H1 (cell line): ENCODE data around the gene SOX10. TPM values are rescaled to one million over a fixed set of nuclear protein-coding genes. Genes with fewer than 3 reads are reported as not detected.

Experiments used
- CTCF ChIA-PET: fragments of 300-600 bp; sonication (Branson Sonifier 250); formaldehyde crosslinking; loops from one replicate; lab custom pipeline; 2021; ENCODE audit not compliant: partially characterized antibody; lab: Charles Lee
- POLR2A ChIA-PET: fragments of 300-600 bp; sonication (Branson Sonifier 250); formaldehyde crosslinking; loops from one replicate; lab custom pipeline; 2021; ENCODE audit warnings: inconsistent platforms; ENCODE audit not compliant: partially characterized antibody; lab: Charles Lee
- DNase-seq, 2 experiments: peaks; one replicate each; pipeline versions ENCODE4 v3.0.0 to v3.0.0-alpha.2; 2010 to 2022; ENCODE audit warnings: low spot score in 2 of 2, low read depth in 1 of 2, mixed read lengths in 1 of 2
- FAIRE-seq: peaks from 2 replicates; lab custom pipeline; 2011; peaks lifted over from hg19 to GRCh38; lab: Jason Lieb, UNC
- H2AFZ ChIP-seq: 2 replicates; pipeline ENCODE4 v1.8.1; 2012; ENCODE audit warnings: low read length, inconsistent platforms
- H2AK5ac ChIP-seq: 2 replicates; pipeline ENCODE4 v1.6.1; 2013; ENCODE audit warnings: low read depth, low read length
- H2BK120ac ChIP-seq: replicated peaks from 2 replicates; pipeline ENCODE3; 2013; ENCODE audit warnings: low read depth, low read length, inconsistent platforms
- H2BK12ac ChIP-seq: 2 replicates; pipeline ENCODE4 v1.6.1; 2013; ENCODE audit warnings: low read depth, low read length
- H2BK15ac ChIP-seq: 2 replicates; pipeline ENCODE4 v1.6.1; 2013; ENCODE audit warnings: low read length
- H2BK20ac ChIP-seq: 2 replicates; pipeline ENCODE4 v1.6.1; 2013; ENCODE audit warnings: low read length
- H2BK5ac ChIP-seq: 2 replicates; pipeline ENCODE4 v1.6.1; 2013; ENCODE audit warnings: low read depth, low read length
- H3K14ac ChIP-seq: 2 replicates; pipeline ENCODE4 v1.6.1; 2013; ENCODE audit warnings: inconsistent platforms; ENCODE audit not compliant: insufficient read length
- H3K18ac ChIP-seq: 2 replicates; pipeline ENCODE4 v1.6.1; 2013; ENCODE audit warnings: low read length; ENCODE audit errors: extremely low read depth
- H3K23ac ChIP-seq: 2 replicates; pipeline ENCODE4 v1.6.1; 2013; ENCODE audit warnings: inconsistent platforms; ENCODE audit not compliant: insufficient read length
- H3K23me2 ChIP-seq: 2 replicates; pipeline ENCODE4 v1.6.1; 2013; ENCODE audit warnings: low read depth, low read length
- H3K27ac ChIP-seq: 2 replicates; pipeline ENCODE4 v1.6.1; 2011; ENCODE audit warnings: low read depth, low read length, inconsistent platforms
- H3K27me3 ChIP-seq, 4 experiments: replicated peaks in 1 of 4; 1 replicate in 1 of 4; 2 replicates in 3 of 4; pipeline versions ENCODE4 v1.6.1 to v1.8.1; 2011 to 2013; ENCODE audit warnings: low read length in 3 of 4, mild to moderate bottlenecking in 3 of 4, inconsistent platforms in 2 of 4, mixed read lengths in 2 of 4, moderate library complexity in 1 of 4; ENCODE audit not compliant: control insufficient read depth in 3 of 4, insufficient read depth in 3 of 4; ENCODE audit errors: extremely low read depth in 1 of 4
- H3K36me3 ChIP-seq, 4 experiments: 2 replicates each; pipeline versions ENCODE4 v1.6.1 to v1.8.1; 2011 to 2013; ENCODE audit warnings: mild to moderate bottlenecking in 4 of 4, low read length in 3 of 4, moderate library complexity in 2 of 4, control low read depth in 1 of 4, inconsistent platforms in 1 of 4; ENCODE audit not compliant: insufficient read depth in 4 of 4, control insufficient read depth in 2 of 4
- H3K4ac ChIP-seq: replicated peaks from 2 replicates; pipeline ENCODE3; 2013; ENCODE audit warnings: low read length, low read depth, mixed read lengths, inconsistent platforms; ENCODE audit not compliant: insufficient read length
- H3K4me1 ChIP-seq, 4 experiments: replicated peaks in 1 of 4; 1 replicate in 1 of 4; 2 replicates in 3 of 4; pipeline versions ENCODE4 v1.6.1 to v1.8.1; 2011 to 2013; ENCODE audit warnings: low read length in 3 of 4, inconsistent platforms in 2 of 4, mixed read lengths in 1 of 4; ENCODE audit not compliant: insufficient read depth in 4 of 4, control insufficient read depth in 3 of 4
- H3K4me2 ChIP-seq, 2 experiments: 2 replicates each; pipeline versions ENCODE4 v1.6.1 to v1.8.1; 2011 to 2013; ENCODE audit warnings: low read depth in 2 of 2, low read length in 2 of 2, control low read depth in 1 of 2, inconsistent platforms in 1 of 2, mild to moderate bottlenecking in 1 of 2; ENCODE audit not compliant: insufficient read depth in 1 of 2
- H3K4me3 ChIP-seq, 4 experiments: fragments of 200-600, 300-600 bp in 1 of 4; sonication (generic), shearing (Covaris generic), sonication (Bioruptor Twin) in 1 of 4; 2 replicates each; pipeline versions ENCODE4 v1.5.1 to v1.8.1; 2011 to 2016; ENCODE audit warnings: low read length in 4 of 4, low read depth in 3 of 4, control low read depth in 2 of 4, inconsistent platforms in 2 of 4, mild to moderate bottlenecking in 2 of 4, mixed read lengths in 1 of 4, moderate library complexity in 1 of 4; ENCODE audit not compliant: insufficient read depth in 2 of 4; ENCODE audit errors: extremely low read depth in 1 of 4
- H3K56ac ChIP-seq: replicated peaks from 2 replicates; pipeline ENCODE3; 2013; ENCODE audit warnings: low read depth, mild to moderate bottlenecking, mixed read lengths, low read length, inconsistent platforms; ENCODE audit not compliant: insufficient read length
- H3K79me1 ChIP-seq: 2 replicates; pipeline ENCODE4 v1.6.1; 2013; ENCODE audit warnings: low read depth, low read length, control low read depth
- H3K79me2 ChIP-seq, 2 experiments: 2 replicates each; pipeline versions ENCODE4 v1.6.1 to v1.8.1; 2012 to 2013; ENCODE audit warnings: low read length in 2 of 2, mild to moderate bottlenecking in 2 of 2, inconsistent platforms in 1 of 2; ENCODE audit not compliant: insufficient read depth in 2 of 2, control insufficient read depth in 1 of 2
- H3K9ac ChIP-seq, 4 experiments: replicated peaks in 1 of 4; 1 replicate in 1 of 4; 2 replicates in 3 of 4; pipeline versions ENCODE4 v1.6.1 to v1.8.1; 2011 to 2013; ENCODE audit warnings: low read depth in 3 of 4, low read length in 3 of 4, control low read depth in 2 of 4, mild to moderate bottlenecking in 2 of 4, moderate library complexity in 2 of 4, inconsistent platforms in 1 of 4; ENCODE audit errors: extremely low read depth in 1 of 4
- H3K9me3 ChIP-seq, 2 experiments: 2 replicates each; pipeline versions ENCODE4 v1.6.1 to v1.8.1; 2012 to 2013; ENCODE audit warnings: mild to moderate bottlenecking in 2 of 2, moderate library complexity in 2 of 2, control low read depth in 1 of 2, inconsistent platforms in 1 of 2, low read depth in 1 of 2, low read length in 1 of 2, mixed read lengths in 1 of 2; ENCODE audit not compliant: insufficient read depth in 2 of 2
- H4K20me1 ChIP-seq, 2 experiments: replicated peaks in 1 of 2; 2 replicates each; pipeline versions ENCODE3 to v1.8.1; 2011 to 2013; ENCODE audit warnings: inconsistent platforms in 2 of 2, low read length in 2 of 2, mild to moderate bottlenecking in 1 of 2; ENCODE audit not compliant: insufficient read depth in 2 of 2, control insufficient read depth in 1 of 2
- H4K5ac ChIP-seq: 2 replicates; pipeline ENCODE4 v1.6.1; 2013; ENCODE audit warnings: low read length, low read depth, mixed read lengths, inconsistent platforms; ENCODE audit not compliant: insufficient read length
- H4K8ac ChIP-seq: 2 replicates; pipeline ENCODE4 v1.8.0; 2013; ENCODE audit warnings: mild to moderate bottlenecking, moderate library complexity, low read length, inconsistent platforms; ENCODE audit not compliant: insufficient read depth; ENCODE audit errors: extremely low read depth
- H4K91ac ChIP-seq: replicated peaks from 2 replicates; pipeline ENCODE3; 2013; ENCODE audit warnings: low read length, mixed read lengths, inconsistent platforms; ENCODE audit not compliant: insufficient read length
- CTCF ChIP-seq, 3 experiments: IDR thresholded peaks; 1 replicate in 2 of 3; 2 replicates in 1 of 3; pipeline versions ENCODE4 v1.5.1 to v1.6.1; 2011; ENCODE audit warnings: low read length in 3 of 3, mild to moderate bottlenecking in 3 of 3, inconsistent platforms in 2 of 3, low read depth in 1 of 3, moderate library complexity in 1 of 3; ENCODE audit not compliant: insufficient read depth in 1 of 3; ENCODE audit errors: control extremely low read depth in 1 of 3
- FOSL1 ChIP-seq: IDR thresholded peaks from 2 replicates; pipeline ENCODE4 v1.6.1; 2011; ENCODE audit warnings: mild to moderate bottlenecking, low read depth, low read length, moderate library complexity; ENCODE audit not compliant: insufficient read depth
- GTF2F1 ChIP-seq: IDR thresholded peaks from 2 replicates; pipeline ENCODE4 v1.6.1; 2012; ENCODE audit warnings: low read depth, low read length, improper control_type of control experiment, borderline replicate concordance
- KDM4A ChIP-seq: IDR thresholded peaks from one replicate; pipeline ENCODE4 v1.7.1; 2012; ENCODE audit warnings: low read depth, mild to moderate bottlenecking, moderate library complexity, low read length, inconsistent platforms; ENCODE audit not compliant: severe bottlenecking
- WGBS, 2 experiments: shearing (Covaris generic) in 1 of 2; methylation state at CpG; one replicate each; pipeline versions ENCODE4 v1.1.6 to v1.1.7; 2013 to 2015; ENCODE audit warnings: low lambda C conversion rate in 2 of 2, mixed read lengths in 2 of 2, inconsistent platforms in 1 of 2, low coverage in 1 of 2, missing lambda C conversion rate in 1 of 2; ENCODE audit not compliant: insufficient replicate concordance in 2 of 2, insufficient coverage in 1 of 2, insufficient read length in 1 of 2; ENCODE audit errors: extremely low coverage in 1 of 2, missing lambda C conversion rate in 1 of 2; 5-methylcytosine and 5-hydroxymethylcytosine counted together
- polyA plus RNA-seq, 7 experiments: library from polyadenylated mRNA; depleted of rRNA in 3 of 7; stranded (reverse) in 5 of 7; unstranded in 2 of 7; fragments of >200 nt in 5 of 7; fragments of 200-250 nt in 2 of 7; gene quantifications; 1 replicate in 5 of 7; 2 replicates in 1 of 7; 4 replicates in 1 of 7; pipeline versions ENCODE4 v1.2.1 to v1.2.3, GENCODE V29; 2011 to 2013; ENCODE audit warnings: missing spikeins in 2 of 7, mixed read lengths in 2 of 7
- total RNA-seq: library from RNA; stranded (reverse); fragmentation: NEBNext Ultra II Directional; extraction: Animal tissue kit (Norgen Biotek cat#: 25700); gene quantifications from 2 replicates; pipeline ENCODE4 v1.2.1, GENCODE V29; 2021

Gene SOX10
- total and polyA plus RNA-seq, 2 of the 8 experiments (the other 6 are each of a cell fraction or from before 2014, with no cell fraction given), result 2.7 TPM

DNA sequence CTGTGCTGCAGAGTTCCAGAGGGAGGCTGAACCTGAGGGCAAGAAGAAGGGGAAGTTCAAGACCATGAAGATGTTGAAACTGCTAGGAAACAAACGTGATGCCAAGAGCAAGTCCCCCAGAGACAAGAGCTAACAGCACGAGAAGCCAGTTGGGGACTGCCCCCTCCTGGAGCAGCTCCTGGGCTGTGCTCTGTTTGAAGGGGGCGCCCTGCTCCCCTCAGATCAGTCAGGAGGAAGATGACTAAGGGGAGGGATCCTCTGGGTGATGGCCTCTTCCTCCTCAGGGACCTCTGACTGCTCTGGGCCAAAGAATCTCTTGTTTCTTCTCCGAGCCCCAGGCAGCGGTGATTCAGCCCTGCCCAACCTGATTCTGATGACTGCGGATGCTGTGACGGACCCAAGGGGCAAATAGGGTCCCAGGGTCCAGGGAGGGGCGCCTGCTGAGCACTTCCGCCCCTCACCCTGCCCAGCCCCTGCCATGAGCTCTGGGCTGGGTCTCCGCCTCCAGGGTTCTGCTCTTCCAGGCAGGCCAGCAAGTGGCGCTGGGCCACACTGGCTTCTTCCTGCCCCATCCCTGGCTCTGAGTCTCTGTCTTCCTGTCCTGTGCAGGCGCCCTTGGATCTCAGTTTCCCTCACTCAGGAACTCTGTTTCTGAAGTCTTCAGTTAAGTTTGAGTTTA is 43.5 kb downstream of the SOX10 start:
- Histone ChIP-seq H4K20me1 (peaks cover 0 to 4% of the 10 kb centered on the region in 2 experiments), H3K23me2 (no peaks in the 10 kb centered on the region), H2AFZ (no peak overlapping the region), H2BK12ac (no peak overlapping the region), H3K36me3 (peaks cover 0 to 11% (median 1%) of the 10 kb centered on the region in 4 experiments; a peak in 3 of 8 replicates), H2AK5ac (no peak overlapping the region), H3K79me2 (no peaks in the 10 kb centered on the region), H3K56ac (no peak overlapping the region), H3K4me3 (no peak overlapping the region), H3K4me2 (no peak overlapping the region), H4K91ac (no peak overlapping the region), H4K5ac (no peak overlapping the region), H3K27ac (no peak overlapping the region), H3K79me1 (no peaks in the 10 kb centered on the region; the same call in 1 of the 2 replicates), H4K8ac (no peak overlapping the region), H3K18ac (no peak overlapping the region), H2BK5ac (no peak overlapping the region), H2BK120ac (no peak overlapping the region), H2BK20ac (no peak overlapping the region), H3K4ac (no peak overlapping the region), H3K23ac (no peak overlapping the region), H3K27me3 (no peaks in the 10 kb centered on the region), H3K9me3 (no peaks in the 10 kb centered on the region), H2BK15ac (no peak overlapping the region), H3K9ac (no peak overlapping the region), H3K4me1 (no peaks in the 10 kb centered on the region), H3K14ac (no peak overlapping the region)
- FAIRE-seq, result no peak
- DNase-seq, result no peak
- POLR2A ChIA-PET, result interaction anchor here (0.9 to 1.5 kb wide), 5 partner anchors 11 to 76 kb away, joined by 3 to 8 read pairs (median 3); no protein-coding TSS in a partner anchor
- TF ChIP-seq KDM4A (no peak), FOSL1 (no peak), GTF2F1 (no peak), CTCF (IDR thresholded peaks at IDR 0.05; ENCODE audit: control extremely low read depth in 1 of 3, insufficient read depth in 1 of 3, low read depth in 1 of 3, low read length in 3 of 3) (0 out of 4 replicates have a peak, but pooled peaks of 1 of the 3 experiments have one; percentile 7)
- CTCF ChIA-PET, result interaction anchor here (0.6 to 2.5 kb wide), 11 partner anchors 8 to 123 kb away, joined by 3 to 11 read pairs (median 4); partner anchors contain the start of genes C22orf23 and POLR2F
- 85% methylated on average over 12 of the region's 12 CpGs; no CpG with 5 or more reads in 1 of the 2 experiments for WGBS, 2 experiments
